Putamen (tissue), 1 donor: ENCODE data around the gene GNB3.
A peak's percentile ranks its signal among the peaks of the same experiment; 100 is the strongest.

ENCODE experiments used
- DNase-seq: peaks from one replicate; pipeline ENCODE4 v3.0.0-alpha.2; 2016; ENCODE audit warnings: low spot score

Gene GNB3

GRCh38 chr12:6840761-6841515 is at the start of gene GNB3:
GNB3 (plus strand) TSS chr12:6840925; CDS start chr12:6841288, 363 bp downstream.
- DNase-seq: no peak

GRCh38 chr12:6791931-6792520 is 48.7 kb upstream of the GNB3 start:
- DNase-seq: no peak

GRCh38 chr12:6792522-6793201 is 48.1 kb upstream of the GNB3 start:
- DNase-seq: peak; percentile 30

- DNase-seq: no peak
Measured at GRCh38 chr12:6795088-6795487, 45.6 kb upstream of the GNB3 start.

- no peak for DNase-seq
Measured at GRCh38 chr12:6796576-6796975, 44.1 kb upstream of the GNB3 start.

- no peak for DNase-seq
Measured at GRCh38 chr12:6799147-6799546, 41.6 kb upstream of the GNB3 start.

GRCh38 chr12:6807170-6807569 is 33.6 kb upstream of the GNB3 start:
- DNase-seq: no peak

GRCh38 chr12:6809056-6809455 is 31.7 kb upstream of the GNB3 start:
- no peak for DNase-seq

- DNase-seq: no peak
Measured at GRCh38 chr12:6810758-6811157, 30.0 kb upstream of the GNB3 start.

GRCh38 chr12:6813363-6813762 is 27.4 kb upstream of the GNB3 start:
- DNase-seq: no peak

GRCh38 chr12:6816598-6816997 is 24.1 kb upstream of the GNB3 start:
- DNase-seq: no peak

- no peak for DNase-seq
Measured at GRCh38 chr12:6817098-6817497, 23.6 kb upstream of the GNB3 start.

GRCh38 chr12:6817662-6818157 is 23.0 kb upstream of the GNB3 start:
- DNase-seq: no peak

- no peak for DNase-seq
Measured at GRCh38 chr12:6818222-6818621, 22.5 kb upstream of the GNB3 start.

GRCh38 chr12:6818645-6819044 is 22.1 kb upstream of the GNB3 start:
- no peak for DNase-seq

GRCh38 chr12:6819106-6820030 is 21.4 kb upstream of the GNB3 start:
- DNase-seq: no peak

- no peak for DNase-seq
Measured at GRCh38 chr12:6820166-6820565, 20.6 kb upstream of the GNB3 start.

GRCh38 chr12:6821591-6822425 is 18.9 kb upstream of the GNB3 start, which contains the start of gene GPR162:
GPR162 (plus strand) TSS chr12:6821821; CDS start chr12:6823899, 2,078 bp downstream.
- no peak for DNase-seq

GRCh38 chr12:6822426-6823135 is 18.1 kb upstream of the GNB3 start:
- DNase-seq: no peak
